ENCODE results near the gene ARL2. TPM values are rescaled to one million over a fixed set of nuclear protein-coding genes. Genes with fewer than 3 reads are reported as not detected.

The ARL2 gene
- polyA plus RNA-seq, 1 donor (not counting 4 experiments of a cell fraction or from before 2014, with no cell fraction given), result 77.8 TPM

DNA sequence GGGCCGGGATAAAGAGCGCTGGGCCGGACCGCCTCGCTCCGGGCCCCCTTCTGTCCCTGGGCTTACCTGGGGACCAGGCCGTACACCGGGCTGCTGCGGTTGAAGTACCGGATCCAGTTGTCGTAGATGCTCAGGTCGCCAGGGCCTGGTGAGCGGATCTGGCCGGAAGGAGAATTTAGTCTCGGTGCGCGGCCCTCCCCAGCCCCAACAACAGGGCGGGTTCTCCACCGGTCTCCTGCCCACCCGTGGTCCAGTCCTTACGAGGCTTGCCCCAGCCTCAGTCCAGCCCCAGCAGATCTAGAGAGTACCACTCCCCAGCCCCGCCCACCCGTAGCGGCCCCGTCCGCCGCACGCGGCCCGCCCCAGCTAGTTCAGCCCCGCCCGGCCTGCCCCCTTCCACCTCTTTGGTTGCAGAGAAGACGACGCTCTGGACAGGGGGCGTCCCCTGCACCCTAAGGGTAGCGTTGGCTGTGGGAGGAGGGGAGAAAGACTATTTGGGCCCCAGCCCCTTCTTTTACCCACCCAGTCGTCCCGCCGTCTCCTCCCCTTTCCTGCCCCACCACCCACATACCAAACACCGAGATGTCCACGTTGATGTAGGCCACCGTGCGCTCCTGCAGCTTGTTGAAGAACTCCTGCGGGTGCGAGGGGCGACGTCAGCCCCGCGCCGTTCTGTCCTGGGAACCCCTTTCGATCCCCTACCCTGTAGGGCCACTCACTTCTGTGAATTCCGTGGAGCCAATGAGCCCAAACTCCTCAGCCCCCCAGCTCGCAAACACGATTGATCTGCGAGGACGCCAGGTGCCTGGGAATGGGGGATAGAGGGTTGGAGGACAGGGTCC, 33.8 kb downstream of the ARL2 start:
- H3K9ac ChIP-seq (ENCODE audit: control insufficient read depth, extremely low read depth, insufficient read depth, low read length), result no peak overlapping the region
- TF ChIP-seq, protein P1, sequence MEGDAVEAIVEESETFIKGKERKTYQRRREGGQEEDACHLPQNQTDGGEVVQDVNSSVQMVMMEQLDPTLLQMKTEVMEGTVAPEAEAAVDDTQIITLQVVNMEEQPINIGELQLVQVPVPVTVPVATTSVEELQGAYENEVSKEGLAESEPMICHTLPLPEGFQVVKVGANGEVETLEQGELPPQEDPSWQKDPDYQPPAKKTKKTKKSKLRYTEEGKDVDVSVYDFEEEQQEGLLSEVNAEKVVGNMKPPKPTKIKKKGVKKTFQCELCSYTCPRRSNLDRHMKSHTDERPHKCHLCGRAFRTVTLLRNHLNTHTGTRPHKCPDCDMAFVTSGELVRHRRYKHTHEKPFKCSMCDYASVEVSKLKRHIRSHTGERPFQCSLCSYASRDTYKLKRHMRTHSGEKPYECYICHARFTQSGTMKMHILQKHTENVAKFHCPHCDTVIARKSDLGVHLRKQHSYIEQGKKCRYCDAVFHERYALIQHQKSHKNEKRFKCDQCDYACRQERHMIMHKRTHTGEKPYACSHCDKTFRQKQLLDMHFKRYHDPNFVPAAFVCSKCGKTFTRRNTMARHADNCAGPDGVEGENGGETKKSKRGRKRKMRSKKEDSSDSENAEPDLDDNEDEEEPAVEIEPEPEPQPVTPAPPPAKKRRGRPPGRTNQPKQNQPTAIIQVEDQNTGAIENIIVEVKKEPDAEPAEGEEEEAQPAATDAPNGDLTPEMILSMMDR (optimal IDR thresholded peaks at IDR 0.05 in 1 of 3, IDR thresholded peaks at IDR 0.05 in 1 of 3, conservative IDR thresholded peaks at IDR 0.05 in 1 of 3; ENCODE audit: extremely low read depth in 1 of 3, insufficient read depth in 2 of 3, low read length in 3 of 3), result no peak
- TF ChIP-seq EZH2 (IDR thresholded peaks at IDR 0.05; ENCODE audit: low read length), result no peak
- no peaks in the 10 kb centered on the region for H3K9me1 ChIP-seq (ENCODE audit: control insufficient read depth, extremely low read depth, insufficient read depth, low read length)
- peak overlapping the region in 2 of 3 experiments; percentile 26 to 31 for H3K4me3 ChIP-seq (ENCODE audit: control insufficient read depth in 2 of 3, extremely low read depth in 1 of 3, insufficient read depth in 2 of 3, low read depth in 1 of 3, low read length in 3 of 3)
- H3K4me2 ChIP-seq (ENCODE audit: control insufficient read depth, extremely low read depth, insufficient read depth, low read depth, low read length), result peak overlapping the region; percentile 54
- peaks cover 3 to 7% of the 10 kb centered on the region in 2 experiments for H3K36me3 ChIP-seq (ENCODE audit: control insufficient read depth in 2 of 2, extremely low read depth in 1 of 2, insufficient read depth in 2 of 2, low read length in 2 of 2)
- no peak for FAIRE-seq
- peaks cover 8% of the 10 kb centered on the region for H3K4me1 ChIP-seq (ENCODE audit: control insufficient read depth, extremely low read depth, insufficient read depth, low read length)
- peak overlapping the region; percentile 47 for H2AFZ ChIP-seq (ENCODE audit: control insufficient read depth, low read length)
- H3K27me3 ChIP-seq (ENCODE audit: control insufficient read depth, extremely low read depth, insufficient read depth, low read length), result no peaks in the 10 kb centered on the region
- H4K20me1 ChIP-seq (ENCODE audit: control insufficient read depth, extremely low read depth, insufficient read depth, low read length), result no peaks in the 10 kb centered on the region
- H3K79me2 ChIP-seq (ENCODE audit: control insufficient read depth, insufficient read depth, low read length), result no peaks in the 10 kb centered on the region
- no peak for DNase-seq (ENCODE audit: low read depth, low spot score)
- H3K27ac ChIP-seq (ENCODE audit: control insufficient read depth, insufficient read depth, low read length), result no peak overlapping the region
- H3K9me3 ChIP-seq (ENCODE audit: control insufficient read depth, low read depth, low read length), result no peaks in the 10 kb centered on the region
- dilution Hi-C loops (cut with MboI; ENCODE audit: extremely low pct_ligation_motif_present, low sequenced_read_pairs), result no loop called here

DNA sequence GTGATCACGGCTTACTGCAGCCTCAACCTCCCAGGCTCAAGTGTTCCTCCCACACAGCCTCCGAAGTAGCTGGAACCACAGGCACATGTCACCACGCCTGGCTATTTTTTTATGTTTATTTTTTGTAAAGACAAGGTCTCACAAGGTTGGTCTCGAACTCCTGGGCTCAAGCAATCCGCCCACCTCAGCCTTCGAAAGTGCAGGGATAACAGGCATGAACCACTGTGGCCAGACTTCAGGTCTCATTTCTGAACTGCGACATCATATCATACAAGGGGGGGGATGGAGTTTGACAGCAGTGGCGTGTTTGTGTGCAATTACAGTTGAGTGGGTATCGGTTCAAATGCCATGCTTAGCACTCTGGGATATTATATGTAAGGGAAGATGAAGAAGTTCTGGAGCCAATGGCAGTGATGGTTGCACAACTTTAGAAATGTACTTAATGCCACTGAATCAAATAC, 37.5 kb downstream of the ARL2 start:
- Histone ChIP-seq H3K4me3 (ENCODE audit: control insufficient read depth in 2 of 3, extremely low read depth in 1 of 3, insufficient read depth in 2 of 3, low read depth in 1 of 3, low read length in 3 of 3) (no peak overlapping the region), H3K9me1 (ENCODE audit: control insufficient read depth, extremely low read depth, insufficient read depth, low read length) (no peaks in the 10 kb centered on the region), H3K4me2 (ENCODE audit: control insufficient read depth, extremely low read depth, insufficient read depth, low read depth, low read length) (no peak overlapping the region), H3K9ac (ENCODE audit: control insufficient read depth, extremely low read depth, insufficient read depth, low read length) (no peak overlapping the region), H3K9me3 (ENCODE audit: control insufficient read depth, low read depth, low read length) (no peaks in the 10 kb centered on the region), H3K36me3 (ENCODE audit: control insufficient read depth in 2 of 2, extremely low read depth in 1 of 2, insufficient read depth in 2 of 2, low read length in 2 of 2) (no peaks in the 10 kb centered on the region), H3K27ac (ENCODE audit: control insufficient read depth, insufficient read depth, low read length) (no peak overlapping the region), H4K20me1 (ENCODE audit: control insufficient read depth, extremely low read depth, insufficient read depth, low read length) (no peaks in the 10 kb centered on the region), H3K27me3 (ENCODE audit: control insufficient read depth, extremely low read depth, insufficient read depth, low read length) (peaks cover 4% of the 10 kb centered on the region), H3K4me1 (ENCODE audit: control insufficient read depth, extremely low read depth, insufficient read depth, low read length) (peaks cover 3% of the 10 kb centered on the region), H3K79me2 (ENCODE audit: control insufficient read depth, insufficient read depth, low read length) (no peaks in the 10 kb centered on the region), H2AFZ (ENCODE audit: control insufficient read depth, low read length) (no peak overlapping the region)
- dilution Hi-C loops (cut with MboI; ENCODE audit: extremely low pct_ligation_motif_present, low sequenced_read_pairs), result no loop called here
- FAIRE-seq, result no peak
- no peak for TF ChIP-seq EZH2 (IDR thresholded peaks at IDR 0.05; ENCODE audit: low read length)
- TF ChIP-seq, protein P1 (optimal IDR thresholded peaks at IDR 0.05 in 1 of 3, IDR thresholded peaks at IDR 0.05 in 1 of 3, conservative IDR thresholded peaks at IDR 0.05 in 1 of 3; ENCODE audit: extremely low read depth in 1 of 3, insufficient read depth in 2 of 3, low read length in 3 of 3), result no peak
- no peak for DNase-seq (ENCODE audit: low read depth, low spot score)
